RWPE2 (cell line): ENCODE data around the gene C17orf114.

Experiments
- ATAC-seq: fragments of 200-7000 bp; cut with Tn5 transposase; 3 replicates; pipeline ENCODE4 v1.9.1; 2021; ENCODE audit warnings: low read depth
- DNase-seq: peaks from one replicate; pipeline ENCODE4 v3.0.0-alpha.2; 2020; ENCODE audit warnings: low spot score
- H3K27ac ChIP-seq: fragments of 450-650 bp; 2 replicates; pipeline ENCODE4 v1.5.1; 2017; ENCODE audit warnings: mild to moderate bottlenecking; ENCODE audit not compliant: poor library complexity, severe bottlenecking
- H3K27me3 ChIP-seq: fragments of 250-450 bp; sonication (Bioruptor Pico); 2 replicates; pipeline ENCODE4 v1.5.1; 2021; ENCODE audit warnings: mild to moderate bottlenecking, moderate library complexity; ENCODE audit not compliant: insufficient read depth, poor library complexity, severe bottlenecking
- H3K36me3 ChIP-seq: fragments of 250-450 bp; sonication (Bioruptor Pico); 2 replicates; pipeline ENCODE4 v1.5.1; 2020; ENCODE audit warnings: low read depth, mild to moderate bottlenecking, moderate library complexity
- H3K4me1 ChIP-seq: fragments of 250-450 bp; sonication (Bioruptor Pico); 2 replicates; pipeline ENCODE4 v1.5.1; 2021; ENCODE audit warnings: mild to moderate bottlenecking, moderate library complexity; ENCODE audit not compliant: insufficient read depth, poor library complexity, severe bottlenecking
- H3K4me3 ChIP-seq: fragments of 250-450 bp; sonication (Bioruptor Pico); 2 replicates; pipeline ENCODE4 v1.5.1; 2021; ENCODE audit warnings: mild to moderate bottlenecking, moderate library complexity; ENCODE audit not compliant: severe bottlenecking
- H3K9me3 ChIP-seq: fragments of 250-450 bp; sonication (Bioruptor Pico); 2 replicates; pipeline ENCODE4 v1.5.1; 2021; ENCODE audit warnings: mild to moderate bottlenecking, moderate library complexity; ENCODE audit not compliant: severe bottlenecking
- TF ChIP-seq, protein P1 (sequence below): fragments of 450-650 bp; IDR thresholded peaks from one replicate; pipeline ENCODE4 v1.5.1; 2017; ENCODE audit warnings: mild to moderate bottlenecking, moderate library complexity; ENCODE audit not compliant: poor library complexity, severe bottlenecking

C17orf114 gene

DNA sequence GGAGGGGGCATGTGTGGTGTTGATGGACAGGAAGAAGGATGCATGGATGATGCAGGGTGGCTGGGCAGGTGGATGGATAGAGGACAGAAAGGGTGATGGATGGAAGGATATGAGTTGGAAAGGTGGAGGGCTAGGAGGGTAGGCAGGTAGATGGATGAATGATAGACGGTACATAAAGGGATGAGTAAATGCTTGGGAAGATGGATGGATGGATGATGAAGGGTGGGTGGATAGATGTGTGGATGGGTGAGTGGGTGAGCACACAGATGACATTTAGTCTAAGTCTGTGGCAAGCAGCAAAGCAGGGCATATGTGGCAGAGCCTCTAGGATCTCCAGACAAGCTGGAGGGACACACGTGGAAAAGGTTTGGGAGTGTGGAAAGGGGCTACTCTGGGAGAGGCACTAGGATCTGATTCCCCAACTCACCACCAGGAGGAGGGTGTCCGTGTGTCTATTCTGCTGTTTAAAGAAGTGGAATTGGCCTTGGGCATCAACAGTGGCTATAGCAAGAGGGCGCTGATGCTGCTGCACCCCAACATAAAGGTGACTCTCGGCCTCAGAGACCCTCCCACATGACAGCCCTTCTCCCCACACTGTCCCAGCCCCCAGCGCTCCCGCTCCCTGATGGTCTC, 13.0 kb upstream of the C17orf114 start:
- Histone ChIP-seq H3K4me1 (no peaks in the 10 kb centered on the region), H3K36me3 (peaks cover 37% of the 10 kb centered on the region), H3K27ac (no peak overlapping the region), H3K9me3 (no peaks in the 10 kb centered on the region), H3K4me3 (no peak overlapping the region), H3K27me3 (no peaks in the 10 kb centered on the region)
- DNase-seq, result no peak
- TF ChIP-seq, protein P1, sequence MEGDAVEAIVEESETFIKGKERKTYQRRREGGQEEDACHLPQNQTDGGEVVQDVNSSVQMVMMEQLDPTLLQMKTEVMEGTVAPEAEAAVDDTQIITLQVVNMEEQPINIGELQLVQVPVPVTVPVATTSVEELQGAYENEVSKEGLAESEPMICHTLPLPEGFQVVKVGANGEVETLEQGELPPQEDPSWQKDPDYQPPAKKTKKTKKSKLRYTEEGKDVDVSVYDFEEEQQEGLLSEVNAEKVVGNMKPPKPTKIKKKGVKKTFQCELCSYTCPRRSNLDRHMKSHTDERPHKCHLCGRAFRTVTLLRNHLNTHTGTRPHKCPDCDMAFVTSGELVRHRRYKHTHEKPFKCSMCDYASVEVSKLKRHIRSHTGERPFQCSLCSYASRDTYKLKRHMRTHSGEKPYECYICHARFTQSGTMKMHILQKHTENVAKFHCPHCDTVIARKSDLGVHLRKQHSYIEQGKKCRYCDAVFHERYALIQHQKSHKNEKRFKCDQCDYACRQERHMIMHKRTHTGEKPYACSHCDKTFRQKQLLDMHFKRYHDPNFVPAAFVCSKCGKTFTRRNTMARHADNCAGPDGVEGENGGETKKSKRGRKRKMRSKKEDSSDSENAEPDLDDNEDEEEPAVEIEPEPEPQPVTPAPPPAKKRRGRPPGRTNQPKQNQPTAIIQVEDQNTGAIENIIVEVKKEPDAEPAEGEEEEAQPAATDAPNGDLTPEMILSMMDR, result no peak
- ATAC-seq, result no peak

- TF ChIP-seq, protein P1, result no peak
- Histone ChIP-seq H3K4me3 (no peak overlapping the region), H3K4me1 (no peaks in the 10 kb centered on the region), H3K9me3 (no peaks in the 10 kb centered on the region), H3K27ac (no peak overlapping the region), H3K27me3 (no peaks in the 10 kb centered on the region), H3K36me3 (peaks cover 46% of the 10 kb centered on the region)
- no peak for DNase-seq
- ATAC-seq, result no peak
These were observed 10.6 kb upstream of the C17orf114 start for GRCh38 chr17:4812690-4813089.

GRCh38 chr17:4811471-4811870, 9.3 kb upstream of the C17orf114 start:
- ATAC-seq, result no peak
- Histone ChIP-seq H3K36me3 (peaks cover 41% of the 10 kb centered on the region), H3K27ac (no peak overlapping the region), H3K4me1 (no peaks in the 10 kb centered on the region), H3K9me3 (no peaks in the 10 kb centered on the region), H3K4me3 (no peak overlapping the region), H3K27me3 (no peaks in the 10 kb centered on the region)
- no peak for DNase-seq
- TF ChIP-seq, protein P1, result no peak

DNA sequence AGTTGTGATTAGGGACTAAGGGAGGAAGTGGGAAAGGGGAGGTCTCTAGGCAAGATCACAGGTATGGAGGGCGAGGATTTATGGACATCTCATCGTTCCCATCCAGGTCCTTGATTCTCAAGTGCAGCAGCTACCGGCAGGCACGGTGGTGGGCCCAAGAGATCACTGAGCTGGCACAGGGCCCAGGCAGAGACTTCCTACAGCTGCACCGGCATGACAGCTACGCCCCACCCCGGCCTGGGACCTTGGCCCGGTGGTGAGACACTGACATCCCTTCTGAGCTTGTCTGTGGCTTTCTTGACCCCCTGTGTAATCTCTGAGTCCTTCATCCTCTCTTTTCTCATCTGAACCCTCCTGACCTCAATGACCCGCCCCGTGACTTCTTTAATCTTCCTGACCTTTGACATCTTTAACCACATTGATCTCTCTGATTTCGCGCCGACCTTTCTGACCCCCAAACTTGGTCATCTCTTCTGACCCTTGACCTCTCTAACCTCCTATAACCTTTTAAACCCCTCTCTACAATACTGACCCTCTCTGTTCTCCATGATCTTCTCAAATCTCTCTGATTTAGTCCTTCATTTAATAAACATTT, 8.7 kb upstream of the C17orf114 start:
- TF ChIP-seq, protein P1, result no peak

GRCh38 chr17:4808378-4808767, 6.2 kb upstream of the C17orf114 start:
- ATAC-seq, result no peak
- DNase-seq, result no peak
- H3K4me3 ChIP-seq, result no peak overlapping the region
- H3K4me1 ChIP-seq, result peaks cover 4% of the 10 kb centered on the region
- TF ChIP-seq, protein P1, result no peak
- no peaks in the 10 kb centered on the region for H3K27me3 ChIP-seq
- peaks cover 22% of the 10 kb centered on the region for H3K36me3 ChIP-seq
- H3K9me3 ChIP-seq, result no peaks in the 10 kb centered on the region
- no peak overlapping the region for H3K27ac ChIP-seq

More for the DNA sequence above, 8.7 kb upstream of the C17orf114 start:
- H3K27me3 ChIP-seq, result no peaks in the 10 kb centered on the region
- H3K27ac ChIP-seq, result no peak overlapping the region
- DNase-seq (no peak), ATAC-seq (no peak)
- H3K36me3 ChIP-seq, result peaks cover 38% of the 10 kb centered on the region
- no peaks in the 10 kb centered on the region for H3K9me3 ChIP-seq
- peaks cover 4% of the 10 kb centered on the region for H3K4me1 ChIP-seq
- H3K4me3 ChIP-seq, result no peak overlapping the region
